Neural cell (in vitro differentiated cells): ENCODE measurements around the gene TRIM29. TPM values are rescaled to one million over a fixed set of nuclear protein-coding genes. Genes with fewer than 3 reads are reported as not detected.

Experiments
- H2AFZ ChIP-seq: fragments of 200-600, 300-800 bp; sonication (generic), shearing (Covaris generic); 2 replicates; pipeline ENCODE4 v1.6.0; 2014; ENCODE audit warnings: low read depth, mild to moderate bottlenecking, antibody characterized with exemption, low read length, moderate library complexity
- H3F3A ChIP-seq: fragments of 200-600 bp; shearing (Covaris generic); 2 replicates; pipeline ENCODE4 v1.6.1; 2016; ENCODE audit warnings: mild to moderate bottlenecking, moderate library complexity, mixed read lengths, antibody characterized with exemption, low read length; ENCODE audit not compliant: insufficient read depth, poor library complexity, severe bottlenecking
- H3K27ac ChIP-seq: fragments of 200-600, 300-800 bp; sonication (generic), shearing (Covaris generic); 2 replicates; pipeline ENCODE4 v1.5.1; 2014; ENCODE audit warnings: mild to moderate bottlenecking, low read length, moderate library complexity
- H3K27me3 ChIP-seq: fragments of 300-800, 200-600 bp; sonication (generic), shearing (Covaris generic); 2 replicates; pipeline ENCODE4 v1.6.0; 2014; ENCODE audit warnings: mild to moderate bottlenecking, low read depth, low read length, moderate library complexity; ENCODE audit not compliant: insufficient read depth
- H3K36me3 ChIP-seq: fragments of 300-800, 200-600 bp; sonication (generic), shearing (Covaris generic); 2 replicates; pipeline ENCODE4 v1.5.1; 2014; ENCODE audit warnings: mild to moderate bottlenecking, antibody characterized with exemption, low read length, moderate library complexity; ENCODE audit not compliant: insufficient read depth
- H3K4me2 ChIP-seq: fragments of 300-800, 200-600 bp; sonication (generic), shearing (Covaris generic); 2 replicates; pipeline ENCODE4 v1.6.0; 2014; ENCODE audit warnings: mild to moderate bottlenecking, low read length
- H3K4me3 ChIP-seq: fragments of 300-800, 200-600 bp; sonication (generic), shearing (Covaris generic); 2 replicates; pipeline ENCODE4 v1.5.1; 2014; ENCODE audit warnings: mild to moderate bottlenecking, low read length, moderate library complexity
- H3K79me2 ChIP-seq: fragments of 200-600 bp; shearing (Covaris generic); replicated peaks from 2 replicates; pipeline ENCODE4 v1.6.0; 2014; ENCODE audit warnings: mild to moderate bottlenecking, low read length, moderate library complexity; ENCODE audit not compliant: insufficient read depth
- H3K9ac ChIP-seq: fragments of 300-800, 200-600 bp; sonication (generic), shearing (Covaris generic); 2 replicates; pipeline ENCODE4 v1.6.1; 2016; ENCODE audit warnings: mild to moderate bottlenecking, low read length, mixed read lengths
- H3K9me2 ChIP-seq: fragments of 200-600 bp; shearing (Covaris generic); 2 replicates; pipeline ENCODE4 v1.6.1; 2016; ENCODE audit warnings: mild to moderate bottlenecking, low read length, mixed read lengths; ENCODE audit not compliant: insufficient read depth
- H3K9me3 ChIP-seq: fragments of 200-600, 300-800 bp; sonication (generic), shearing (Covaris generic); 2 replicates; pipeline ENCODE4 v1.6.1; 2016; ENCODE audit warnings: mild to moderate bottlenecking, mixed run types, low read length, moderate library complexity, mixed read lengths
- H4K20me1 ChIP-seq: fragments of 200-600 bp; shearing (Covaris generic); 2 replicates; pipeline ENCODE4 v1.6.1; 2016; ENCODE audit warnings: mild to moderate bottlenecking, mixed run types; ENCODE audit not compliant: insufficient read depth
- CTCF ChIP-seq: fragments of 450-650 bp; IDR thresholded peaks from 2 replicates; pipeline ENCODE4 v1.5.1; 2014; ENCODE audit warnings: antibody characterized with exemption, mild to moderate bottlenecking, moderate library complexity; ENCODE audit not compliant: poor library complexity, severe bottlenecking
- EP300 ChIP-seq: fragments of 450-650 bp; conservative IDR thresholded peaks from 2 replicates; pipeline ENCODE4 v1.6.1; 2014; ENCODE audit warnings: antibody characterized with exemption, mild to moderate bottlenecking, moderate library complexity; ENCODE audit not compliant: poor library complexity, severe bottlenecking
- EZH2 ChIP-seq: fragments of 200-600, 300-800 bp; shearing (Covaris generic), sonication (generic); IDR thresholded peaks from 2 replicates; pipeline ENCODE4 v1.6.1; 2014; ENCODE audit warnings: antibody characterized with exemption, low read length, borderline replicate concordance, mild to moderate bottlenecking; ENCODE audit not compliant: insufficient read depth, poor library complexity, severe bottlenecking
- MXI1 ChIP-seq: fragments of 450-650 bp; conservative IDR thresholded peaks from 2 replicates; pipeline ENCODE4 v1.6.1; 2014; ENCODE audit warnings: antibody characterized with exemption, mild to moderate bottlenecking; ENCODE audit not compliant: poor library complexity, severe bottlenecking
- POLR2AphosphoS5 ChIP-seq: IDR thresholded peaks from 2 replicates; pipeline ENCODE4 v1.6.1; 2012
- RAD21 ChIP-seq: fragments of 450-650 bp; conservative IDR thresholded peaks from 2 replicates; pipeline ENCODE4 v1.6.1; 2014; ENCODE audit warnings: antibody characterized with exemption, mild to moderate bottlenecking, moderate library complexity
- REST ChIP-seq: IDR thresholded peaks from 2 replicates; pipeline ENCODE4 v1.6.1; 2012; ENCODE audit warnings: borderline replicate concordance
- SMC3 ChIP-seq: fragments of 450-650 bp; conservative IDR thresholded peaks from 2 replicates; pipeline ENCODE4 v1.6.1; 2014; ENCODE audit warnings: antibody characterized with exemption, mild to moderate bottlenecking, moderate library complexity; ENCODE audit not compliant: poor library complexity
- TAF1 ChIP-seq: IDR thresholded peaks from 2 replicates; pipeline ENCODE4 v1.6.1; 2012; ENCODE audit warnings: low read depth
- polyA plus RNA-seq: library from polyadenylated mRNA; depleted of rRNA; stranded (reverse); fragments of >200 nt; gene quantifications from 2 replicates; pipeline ENCODE4 v1.2.3, GENCODE V29; 2014

TRIM29 gene
- polyA plus RNA-seq, 1 donor from 2014 or later = 0.82 TPM

GRCh38 chr11:120128392-120129119 lies 9.4 kb downstream of the TRIM29 start:
- no peaks in the 10 kb centered on the region for H3K9me3 ChIP-seq
- no peak overlapping the region for H3K27ac ChIP-seq
- TF ChIP-seq EZH2 (no peak), REST (no peak)

GRCh38 chr11:120127236-120127635 lies 10.7 kb downstream of the TRIM29 start:
- Histone ChIP-seq H3K27me3 (no peaks in the 10 kb centered on the region), H3K4me2 (no peak overlapping the region), H3K36me3 (no peaks in the 10 kb centered on the region), H3K27ac (no peak overlapping the region), H4K20me1 (no peaks in the 10 kb centered on the region), H2AFZ (no peak overlapping the region), H3F3A (peaks cover 4% of the 10 kb centered on the region), H3K9me3 (no peaks in the 10 kb centered on the region), H3K9me2 (no peaks in the 10 kb centered on the region), H3K9ac (no peak overlapping the region), H3K4me3 (no peak overlapping the region), H3K79me2 (no peaks in the 10 kb centered on the region)
- no peak for TF ChIP-seq EZH2
- no peak for TF ChIP-seq CTCF
- TF ChIP-seq EP300 = no peak
- no peak for TF ChIP-seq RAD21
- TF ChIP-seq SMC3 = no peak
- TF ChIP-seq TAF1 = no peak
- no peak for TF ChIP-seq POLR2AphosphoS5
- TF ChIP-seq MXI1 = no peak
- TF ChIP-seq REST = no peak

More at GRCh38 chr11:120128392-120129119, 9.4 kb downstream of the TRIM29 start:
- Histone ChIP-seq H4K20me1 (no peaks in the 10 kb centered on the region), H3K9me2 (no peaks in the 10 kb centered on the region), H3K9ac (no peak overlapping the region), H3K27me3 (no peaks in the 10 kb centered on the region), H3K4me3 (no peak overlapping the region), H3K36me3 (no peaks in the 10 kb centered on the region), H2AFZ (no peak overlapping the region), H3K4me2 (no peak overlapping the region), H3F3A (peaks cover 4% of the 10 kb centered on the region), H3K79me2 (no peaks in the 10 kb centered on the region)
